ENCODE data around the gene C10orf105. TPM values are rescaled to one million over a fixed set of nuclear protein-coding genes. Genes with fewer than 3 reads are reported as not detected.

Gene C10orf105
- total RNA-seq, 2 experiments from 2014 or later, result 0.34 to 0.40 TPM

DNA sequence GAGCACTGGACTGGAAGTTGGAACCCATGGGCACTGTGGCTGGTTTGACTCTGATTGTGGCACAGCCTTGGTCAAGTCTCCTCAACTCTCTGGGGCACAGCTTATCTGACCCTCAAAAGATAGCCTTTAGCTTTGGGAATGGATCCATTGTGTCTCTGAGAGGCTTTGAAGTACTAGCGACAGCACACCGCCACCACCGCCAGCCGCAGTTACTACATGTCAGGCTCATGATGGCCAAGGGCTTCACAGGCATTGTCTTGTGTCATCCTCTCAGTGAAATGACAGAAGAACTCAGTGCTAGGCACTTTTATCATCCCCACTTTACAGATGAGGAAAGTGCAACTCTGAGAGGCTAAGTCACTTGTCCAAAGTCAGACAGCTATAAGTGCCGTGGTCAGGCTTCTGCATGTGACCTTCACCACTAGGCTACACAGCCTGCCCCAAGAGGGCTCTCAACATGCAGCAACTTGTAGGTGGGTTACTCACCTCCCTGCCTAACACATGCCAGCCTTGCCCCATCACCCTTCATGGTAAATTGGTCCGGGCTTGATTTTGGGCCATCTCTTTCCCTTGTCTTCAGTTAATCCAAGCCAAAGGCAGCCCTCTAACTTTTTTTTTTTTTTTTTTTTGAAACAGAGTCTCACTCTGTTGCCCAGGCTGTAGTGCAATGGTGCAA, 44.1 kb downstream of the C10orf105 start:
- H3K27me3 Mint-ChIP-seq, result no peaks in the 10 kb centered on the region
- H3K36me3 Mint-ChIP-seq (ENCODE audit: low read depth), result no peaks in the 10 kb centered on the region
- no peaks in the 10 kb centered on the region for H3K9me3 Mint-ChIP-seq (ENCODE audit: low read depth)
- intact Hi-C loops (cut with DNase I, micrococcal nuclease), result no loop called here
- H3K4me1 Mint-ChIP-seq, result no peaks in the 10 kb centered on the region
- DNase-seq (no peak), ATAC-seq (no peak)
- ChIA-PET CTCF (interaction anchor here (1.6 kb wide), 1 partner anchor 33 kb away, joined by 4 read pairs; no protein-coding TSS in a partner anchor), POLR2A (no interaction called here)
- H3K27ac Mint-ChIP-seq, result no peak overlapping the region
- H3K4me3 Mint-ChIP-seq, result no peak overlapping the region

DNA sequence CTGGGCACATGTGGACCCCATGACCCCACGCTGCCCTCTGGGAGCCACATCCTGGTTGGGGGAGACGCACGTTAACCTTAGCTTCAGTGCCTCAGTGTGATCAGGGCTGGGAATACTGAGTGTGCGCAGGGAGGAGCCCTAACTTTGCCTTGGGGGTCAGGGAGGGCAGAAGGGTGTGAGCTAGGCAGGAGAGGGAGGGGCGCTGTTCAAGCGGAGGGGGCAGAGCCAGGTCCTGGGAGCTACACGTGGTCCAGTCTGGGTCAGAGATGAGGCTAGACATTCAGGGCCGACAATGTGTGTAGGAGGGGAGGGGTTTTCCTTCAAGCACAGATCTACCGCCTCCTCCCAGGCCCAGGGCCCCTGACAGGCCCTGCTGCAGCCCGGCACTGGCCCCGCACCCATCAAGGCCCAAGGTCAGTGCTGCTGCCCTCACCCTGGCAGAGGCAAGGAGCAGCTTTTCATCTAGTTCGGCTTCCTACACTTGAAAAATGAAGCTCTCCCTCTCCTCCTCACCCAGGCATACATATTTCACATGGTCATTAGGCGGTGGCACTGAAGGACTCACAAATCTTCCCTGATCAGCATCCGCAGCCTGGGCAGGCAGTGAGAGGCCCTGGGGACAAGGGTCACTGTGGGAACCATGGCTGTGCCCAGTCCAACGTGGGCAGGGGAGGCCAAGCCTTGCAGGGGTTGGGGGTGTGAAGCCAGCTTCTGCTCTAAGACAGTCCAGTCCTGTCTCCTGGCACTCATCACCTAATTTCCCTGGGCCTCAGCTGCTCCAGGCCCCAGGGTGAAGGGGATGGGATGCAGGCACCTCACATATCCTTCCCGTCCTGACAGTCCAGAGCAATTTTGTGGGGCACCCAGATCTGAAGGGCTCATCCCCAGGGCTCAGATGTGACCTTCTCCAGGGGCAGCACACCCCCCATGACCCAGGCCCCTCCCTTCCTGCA, 47.3 kb downstream of the C10orf105 start:
- intact Hi-C loops (cut with DNase I, micrococcal nuclease), result no loop called here
- DNase-seq (no peak), ATAC-seq (no peak)
- no peaks in the 10 kb centered on the region for H3K9me3 Mint-ChIP-seq (ENCODE audit: low read depth)
- ChIA-PET CTCF (interaction anchor here (0.6 to 0.8 kb wide), 2 partner anchors 140 to 294 kb away, joined by 3 to 5 read pairs; no protein-coding TSS in a partner anchor), POLR2A (no interaction called here)
- H3K27me3 Mint-ChIP-seq, result no peaks in the 10 kb centered on the region
- H3K4me1 Mint-ChIP-seq, result peaks cover 6% of the 10 kb centered on the region
- H3K36me3 Mint-ChIP-seq (ENCODE audit: low read depth), result no peaks in the 10 kb centered on the region
- no peak overlapping the region for H3K4me3 Mint-ChIP-seq
- no peak overlapping the region for H3K27ac Mint-ChIP-seq

DNA sequence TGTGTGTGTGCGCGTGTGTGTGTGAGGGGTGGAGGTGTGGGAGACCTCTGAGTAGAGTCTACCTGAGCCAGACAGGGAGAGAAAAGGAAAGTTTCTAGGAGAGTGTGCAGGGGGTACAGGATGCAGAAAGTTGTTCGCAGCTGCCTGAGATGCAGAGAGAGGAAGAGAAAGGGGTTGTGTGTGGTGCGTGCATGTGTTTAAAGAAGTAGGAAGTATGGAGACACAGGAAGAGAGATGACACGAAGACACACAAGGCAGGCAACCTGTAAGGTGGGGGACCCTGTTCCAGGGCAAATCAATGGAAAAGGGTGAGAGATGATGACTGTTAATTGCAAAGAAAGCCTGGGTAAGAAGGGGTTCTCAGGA, 52.2 kb downstream of the C10orf105 start:
- H3K9me3 Mint-ChIP-seq (ENCODE audit: low read depth), result no peaks in the 10 kb centered on the region
- no peak overlapping the region for H3K4me3 Mint-ChIP-seq
- no peaks in the 10 kb centered on the region for H3K36me3 Mint-ChIP-seq (ENCODE audit: low read depth)
- DNase-seq (no peak), ATAC-seq (peak; percentile 30)
- H3K4me1 Mint-ChIP-seq, result peaks cover 12% of the 10 kb centered on the region
- CTCF ChIA-PET, result no interaction called here
- intact Hi-C loops (cut with DNase I, micrococcal nuclease), result no loop called here
- H3K27me3 Mint-ChIP-seq, result no peaks in the 10 kb centered on the region
- POLR2A ChIA-PET, result no interaction called here
- H3K27ac Mint-ChIP-seq, result no peak overlapping the region

DNA sequence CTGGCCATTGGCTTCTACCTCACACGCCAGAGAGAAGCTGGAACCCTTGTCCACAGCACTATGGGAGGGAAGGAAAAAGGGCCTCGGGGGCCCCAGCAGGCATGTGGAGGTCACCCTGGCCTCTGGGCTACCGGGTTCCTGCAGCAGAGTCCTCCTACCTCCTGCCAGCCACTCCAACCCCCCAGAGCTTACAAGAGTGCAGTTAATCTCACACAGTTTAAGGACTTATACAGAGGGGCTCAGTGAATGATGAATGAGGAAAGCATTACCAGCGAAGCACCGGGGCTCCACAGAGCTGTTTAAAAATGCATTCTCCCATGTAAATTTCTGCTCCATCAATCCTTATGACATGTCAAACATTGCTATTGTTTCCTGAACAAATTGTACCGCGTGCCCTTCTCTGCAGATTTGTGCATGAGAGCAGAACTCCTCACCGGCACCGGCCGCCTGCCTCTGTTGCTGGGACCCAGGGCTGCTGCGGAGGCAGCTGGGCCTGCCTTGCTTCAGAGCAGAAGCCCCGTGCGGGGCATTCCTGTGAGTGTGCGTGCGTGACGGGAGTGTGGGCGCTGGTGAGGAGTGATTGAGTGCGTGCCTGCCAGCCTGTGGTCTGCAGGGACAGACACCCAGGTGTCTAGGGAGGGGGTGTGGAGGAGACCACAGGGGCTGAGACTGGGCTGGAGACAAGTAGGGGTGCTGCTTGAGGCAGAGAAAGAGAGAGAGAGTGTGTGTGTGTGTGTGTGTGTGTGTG, 52.8 kb downstream of the C10orf105 start:
- H3K27me3 Mint-ChIP-seq, result no peaks in the 10 kb centered on the region

DNA sequence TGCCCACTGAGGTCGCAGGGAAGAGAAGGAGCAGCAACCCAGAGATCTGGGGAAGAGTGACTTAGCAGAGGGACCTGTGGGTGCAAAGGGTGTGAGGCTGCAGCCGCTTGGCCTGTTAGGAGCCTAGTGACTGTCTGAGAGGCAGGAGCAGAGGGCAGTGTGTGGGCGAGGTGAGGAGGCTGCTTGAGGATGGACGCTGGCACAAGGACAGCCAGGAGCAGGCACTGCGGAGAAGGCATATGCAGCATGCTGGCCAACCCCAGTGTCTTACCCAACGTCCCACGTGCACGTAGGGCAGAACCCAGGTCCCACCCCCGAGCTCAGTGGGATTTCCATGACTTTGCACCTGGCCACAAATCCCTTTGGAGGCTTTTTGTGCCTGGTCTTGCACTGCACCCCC, 54.1 kb downstream of the C10orf105 start:
- Mint-ChIP-seq H3K4me3 (no peak overlapping the region), H3K4me1 (peaks cover 12% of the 10 kb centered on the region), H3K27ac (no peak overlapping the region), H3K27me3 (no peaks in the 10 kb centered on the region), H3K36me3 (ENCODE audit: low read depth) (no peaks in the 10 kb centered on the region), H3K9me3 (ENCODE audit: low read depth) (no peaks in the 10 kb centered on the region)
- DNase-seq (no peak), ATAC-seq (no peak)
- ChIA-PET CTCF (interaction anchor here (1.0 to 2.1 kb wide), 2 partner anchors 43 to 146 kb away, joined by 3 to 7 read pairs; no protein-coding TSS in a partner anchor), POLR2A (no interaction called here)
- intact Hi-C loops (cut with DNase I, micrococcal nuclease), result no loop called here

More for the DNA sequence above, 52.8 kb downstream of the C10orf105 start:
- Mint-ChIP-seq H3K9me3 (ENCODE audit: low read depth) (no peaks in the 10 kb centered on the region), H3K4me1 (peaks cover 12% of the 10 kb centered on the region), H3K4me3 (no peak overlapping the region), H3K27ac (no peak overlapping the region), H3K36me3 (ENCODE audit: low read depth) (no peaks in the 10 kb centered on the region)
- ATAC-seq (peak; percentile 42), DNase-seq (peak; percentile 12)
- intact Hi-C loops (cut with DNase I, micrococcal nuclease), result no loop called here
- CTCF ChIA-PET, result interaction anchor here (0.6 kb wide), 2 partner anchors 109 to 313 kb away, joined by 3 read pairs; no protein-coding TSS in a partner anchor
- POLR2A ChIA-PET, result no interaction called here

DNA sequence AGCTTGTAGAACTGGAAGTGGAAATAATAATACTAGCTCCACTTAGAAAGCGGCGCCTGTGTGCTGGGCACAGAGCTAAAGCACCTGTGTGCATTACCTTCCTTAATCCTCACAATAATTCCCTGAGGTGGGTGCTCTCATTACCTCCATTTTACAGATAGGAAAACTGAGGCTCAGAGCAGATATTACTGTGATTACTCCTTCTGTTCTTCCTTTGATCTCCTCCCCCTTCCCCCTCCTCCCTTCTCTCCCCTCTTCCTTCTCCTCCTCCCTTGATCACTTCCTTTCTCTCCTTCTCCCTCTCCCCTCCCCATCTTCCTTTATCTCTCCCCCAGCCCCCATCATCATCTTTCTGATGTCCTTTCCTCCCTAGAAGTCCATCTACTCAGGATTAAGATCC, 55.0 kb downstream of the C10orf105 start:
- ATAC-seq (no peak), DNase-seq (no peak)
- H3K27me3 Mint-ChIP-seq, result no peaks in the 10 kb centered on the region
- POLR2A ChIA-PET, result no interaction called here
- H3K9me3 Mint-ChIP-seq (ENCODE audit: low read depth), result no peaks in the 10 kb centered on the region
- peaks cover 12% of the 10 kb centered on the region for H3K4me1 Mint-ChIP-seq
- H3K4me3 Mint-ChIP-seq, result no peak overlapping the region
- H3K27ac Mint-ChIP-seq, result no peak overlapping the region
- intact Hi-C loops (cut with DNase I, micrococcal nuclease), result no loop called here
- CTCF ChIA-PET, result interaction anchor here (1.0 to 2.1 kb wide), 3 partner anchors 44 to 384 kb away, joined by 3 to 7 read pairs (median 4); no protein-coding TSS in a partner anchor
- H3K36me3 Mint-ChIP-seq (ENCODE audit: low read depth), result no peaks in the 10 kb centered on the region

DNA sequence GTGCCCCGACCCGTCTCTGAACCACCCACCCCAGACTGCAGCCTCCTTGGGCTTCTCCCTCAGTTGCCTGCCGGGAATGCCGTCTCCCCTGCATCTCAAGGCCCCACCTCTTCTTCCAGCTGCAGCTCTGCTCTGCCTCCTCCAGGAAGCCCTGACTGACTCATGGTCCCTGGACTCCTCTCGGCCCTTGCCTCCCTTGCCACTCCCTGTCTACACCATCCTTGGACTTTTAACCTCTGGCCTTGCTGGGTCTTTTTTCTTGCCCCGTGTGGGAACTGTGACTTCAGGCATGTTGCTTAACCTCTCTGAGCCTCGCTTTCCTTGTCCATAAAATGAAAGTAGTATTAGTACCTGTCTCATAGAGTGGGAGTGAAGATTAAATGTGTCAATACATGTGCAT, 56.3 kb downstream of the C10orf105 start:
- no peak overlapping the region for H3K4me3 Mint-ChIP-seq
- ChIA-PET CTCF (no interaction called here), POLR2A (no interaction called here)
- intact Hi-C loops (cut with DNase I, micrococcal nuclease), result loop anchor here in 1 of 2 experiments (2.0 kb wide), 1 partner anchor 149 kb away; no protein-coding TSS in a partner anchor
- H3K27ac Mint-ChIP-seq, result no peak overlapping the region
- no peaks in the 10 kb centered on the region for H3K9me3 Mint-ChIP-seq (ENCODE audit: low read depth)
- no peaks in the 10 kb centered on the region for H3K36me3 Mint-ChIP-seq (ENCODE audit: low read depth)
- ATAC-seq (no peak), DNase-seq (no peak)
- no peaks in the 10 kb centered on the region for H3K27me3 Mint-ChIP-seq
- peaks cover 12% of the 10 kb centered on the region for H3K4me1 Mint-ChIP-seq

DNA sequence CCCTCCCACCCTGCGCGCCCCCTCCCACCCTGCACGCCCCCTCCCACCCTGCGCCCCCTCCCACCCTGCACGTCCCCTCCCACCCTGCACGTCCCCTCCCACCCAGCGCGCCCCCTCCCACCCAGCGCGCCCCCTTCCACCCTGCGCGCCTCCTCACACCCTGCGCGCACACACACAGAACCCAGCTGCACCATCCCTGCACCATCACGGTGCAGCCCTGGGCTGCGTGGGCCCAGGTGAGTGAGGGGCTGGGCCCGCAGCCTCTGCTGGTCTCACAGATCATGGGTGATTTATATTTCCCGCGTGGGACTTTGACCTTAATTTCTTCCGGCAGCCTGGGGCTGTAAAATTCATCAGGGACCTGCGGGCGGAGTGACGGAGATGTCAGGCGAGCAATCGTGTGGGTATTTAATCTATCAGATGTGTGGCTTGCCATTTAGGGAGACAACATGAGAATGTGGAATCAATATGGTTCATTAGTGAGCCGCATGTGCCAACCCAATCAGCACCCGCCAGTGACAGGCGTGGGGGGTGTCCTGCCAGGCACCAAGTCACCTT, 57.7 kb downstream of the C10orf105 start:
- Mint-ChIP-seq H3K4me1 (peaks cover 3% of the 10 kb centered on the region), H3K9me3 (ENCODE audit: low read depth) (no peaks in the 10 kb centered on the region), H3K27me3 (no peaks in the 10 kb centered on the region), H3K4me3 (no peak overlapping the region), H3K36me3 (ENCODE audit: low read depth) (no peaks in the 10 kb centered on the region), H3K27ac (no peak overlapping the region)
- ATAC-seq (no peak), DNase-seq (no peak)
- POLR2A ChIA-PET, result no interaction called here
- CTCF ChIA-PET, result no interaction called here
- intact Hi-C loops (cut with DNase I, micrococcal nuclease), result loop anchor here in 1 of 2 experiments (2.0 kb wide), 1 partner anchor 151 kb away; no protein-coding TSS in a partner anchor

Other genes starting within 250 kb of the C10orf105 start
- gene VSIR, start 53.7 kb upstream of the C10orf105 start, total RNA-seq, result 100 to 1,000 TPM in 1 of 2 experiments, 10 to 100 TPM in 1; 78.2 to 104 TPM
- 100 to 1,000 TPM; 100 to 109 TPM for gene PSAP, start 131.5 kb upstream of the C10orf105 start, total RNA-seq
- gene CHST3, start 244.6 kb upstream of the C10orf105 start, total RNA-seq, result under 1 TPM; 0.46 to 0.47 TPM